Endothelial cell of umbilical vein (primary cell): ENCODE measurements around the gene CLPX.

Source experiments
- MYC ChIP-seq: IDR thresholded peaks from one replicate; pipeline ENCODE4 v1.6.1; 2011; ENCODE audit warnings: mild to moderate bottlenecking, low read depth, low read length
- TF ChIP-seq, protein P1 (sequence below), 2 donors: IDR thresholded peaks; 1 replicate in 1 of 2; 2 replicates in 1 of 2; pipeline ENCODE4 v1.5.1; 2011; ENCODE audit warnings: low read length in 2 of 2, mild to moderate bottlenecking in 2 of 2, moderate library complexity in 2 of 2, control low read depth in 1 of 2, inconsistent platforms in 1 of 2, low read depth in 1 of 2; ENCODE audit not compliant: insufficient read depth in 1 of 2; ENCODE audit errors: extremely low read depth in 1 of 2

DNA sequence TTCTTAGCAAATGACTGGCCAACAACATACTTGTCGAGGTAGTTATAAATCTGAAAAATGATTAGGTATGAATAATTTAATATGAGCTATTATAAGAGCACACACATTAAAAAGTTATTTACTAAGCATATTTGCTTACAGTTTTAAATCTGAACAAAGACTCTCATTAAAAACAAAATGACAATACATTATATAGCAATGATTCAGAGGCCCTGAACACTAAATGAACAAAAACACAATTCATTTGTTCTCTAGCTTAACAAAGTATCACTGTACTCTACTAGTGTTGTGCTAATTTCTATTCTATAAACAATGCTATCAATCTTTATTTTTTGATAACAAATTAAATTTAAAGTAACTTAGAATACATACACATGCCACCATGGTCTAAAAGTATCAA, 21.0 kb downstream of the CLPX start:
- TF ChIP-seq, protein P1, sequence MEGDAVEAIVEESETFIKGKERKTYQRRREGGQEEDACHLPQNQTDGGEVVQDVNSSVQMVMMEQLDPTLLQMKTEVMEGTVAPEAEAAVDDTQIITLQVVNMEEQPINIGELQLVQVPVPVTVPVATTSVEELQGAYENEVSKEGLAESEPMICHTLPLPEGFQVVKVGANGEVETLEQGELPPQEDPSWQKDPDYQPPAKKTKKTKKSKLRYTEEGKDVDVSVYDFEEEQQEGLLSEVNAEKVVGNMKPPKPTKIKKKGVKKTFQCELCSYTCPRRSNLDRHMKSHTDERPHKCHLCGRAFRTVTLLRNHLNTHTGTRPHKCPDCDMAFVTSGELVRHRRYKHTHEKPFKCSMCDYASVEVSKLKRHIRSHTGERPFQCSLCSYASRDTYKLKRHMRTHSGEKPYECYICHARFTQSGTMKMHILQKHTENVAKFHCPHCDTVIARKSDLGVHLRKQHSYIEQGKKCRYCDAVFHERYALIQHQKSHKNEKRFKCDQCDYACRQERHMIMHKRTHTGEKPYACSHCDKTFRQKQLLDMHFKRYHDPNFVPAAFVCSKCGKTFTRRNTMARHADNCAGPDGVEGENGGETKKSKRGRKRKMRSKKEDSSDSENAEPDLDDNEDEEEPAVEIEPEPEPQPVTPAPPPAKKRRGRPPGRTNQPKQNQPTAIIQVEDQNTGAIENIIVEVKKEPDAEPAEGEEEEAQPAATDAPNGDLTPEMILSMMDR (IDR thresholded peaks at IDR 0.05; ENCODE audit: extremely low read depth in 1 of 2, insufficient read depth in 1 of 2, low read depth in 1 of 2, low read length in 2 of 2), result no peak
- no peak for TF ChIP-seq MYC
